HEK293 (cell line): ENCODE results near the gene PLXNA2.
A peak's percentile ranks its signal among the peaks of the same experiment; 100 is the strongest.

ENCODE experiments used
- CTCF ChIA-PET: fragments of 350-600 bp; formaldehyde crosslinking; extraction: SDS; loops from one replicate; lab custom pipeline; 2021; ENCODE audit warnings: antibody characterized with exemption; lab: Yijun Ruan, JAX
- POLR2A ChIA-PET: fragments of 300-600 bp; formaldehyde crosslinking; extraction: SDS; loops from one replicate; lab custom pipeline; 2020; ENCODE audit warnings: antibody characterized with exemption, inconsistent platforms; lab: Yijun Ruan, JAX
- H3K27ac ChIP-seq: fragments of 200-500 bp; sonication (Bioruptor generic); 2 replicates; pipeline ENCODE4 v1.5.1; 2014; ENCODE audit warnings: low read depth, low read length, control low read depth, inconsistent platforms; ENCODE audit errors: extremely low read depth
- H3K36me3 ChIP-seq, 2 experiments: fragments of 200-500 bp in 1 of 2; sonication (Bioruptor generic) in 1 of 2; 1 replicate in 1 of 2; 2 replicates in 1 of 2; pipeline ENCODE4 v1.5.1; 2014 to 2017; ENCODE audit warnings: inconsistent platforms in 2 of 2, low read length in 2 of 2; ENCODE audit not compliant: control insufficient read depth in 2 of 2, insufficient read depth in 1 of 2
- H3K4me1 ChIP-seq: fragments of 200-500 bp; sonication (Bioruptor generic); 2 replicates; pipeline ENCODE4 v1.5.1; 2014; ENCODE audit warnings: mild to moderate bottlenecking, low read length, inconsistent platforms; ENCODE audit not compliant: control insufficient read depth, insufficient read depth
- H3K4me3 ChIP-seq: 2 replicates; pipeline ENCODE4 v1.5.1; 2011; ENCODE audit warnings: low read depth, mild to moderate bottlenecking, control low read depth, low read length, moderate library complexity
- H3K9me3 ChIP-seq: fragments of 200-500 bp; sonication (Bioruptor generic); 2 replicates; pipeline ENCODE4 v1.5.1; 2014; ENCODE audit warnings: low read depth, low read length, inconsistent platforms; ENCODE audit not compliant: control insufficient read depth, insufficient read depth
- GLI4 ChIP-seq: fragments of 450-650 bp; formaldehyde crosslinking; IDR thresholded peaks from 2 replicates; pipeline ENCODE4 v1.5.1; 2016; ENCODE audit warnings: missing biosample characterization, missing genetic modification characterization
- INSM2 ChIP-seq: fragments of 450-650 bp; formaldehyde crosslinking; IDR thresholded peaks from 2 replicates; pipeline ENCODE4 v1.5.1; 2016; ENCODE audit warnings: missing biosample characterization, missing genetic modification characterization
- KLF1 ChIP-seq: fragments of 450-650 bp; formaldehyde crosslinking; IDR thresholded peaks from 2 replicates; pipeline ENCODE4 v1.5.1; 2016; ENCODE audit warnings: missing biosample characterization, missing genetic modification characterization
- KLF16 ChIP-seq: fragments of 450-650 bp; formaldehyde crosslinking; IDR thresholded peaks from 2 replicates; pipeline ENCODE4 v1.5.1; 2017; ENCODE audit warnings: missing biosample characterization, missing genetic modification characterization
- MZF1 ChIP-seq: fragments of 450-650 bp; formaldehyde crosslinking; IDR thresholded peaks from 2 replicates; pipeline ENCODE4 v1.5.1; 2017; ENCODE audit warnings: missing biosample characterization, missing genetic modification characterization, borderline replicate concordance
- SETDB1 ChIP-seq: IDR thresholded peaks from one replicate; pipeline ENCODE4 v1.6.1; 2017; ENCODE audit warnings: mild to moderate bottlenecking, low read length, moderate library complexity, mixed read lengths; ENCODE audit not compliant: insufficient read length
- ZBTB11 ChIP-seq: fragments of 450-650 bp; formaldehyde crosslinking; conservative IDR thresholded peaks from 2 replicates; pipeline ENCODE4 v1.5.1; 2016; ENCODE audit warnings: low read depth, missing biosample characterization, missing genetic modification characterization
- ZBTB17 ChIP-seq: fragments of 450-650 bp; formaldehyde crosslinking; IDR thresholded peaks from 2 replicates; pipeline ENCODE4 v1.5.1; 2016; ENCODE audit warnings: missing biosample characterization, missing genetic modification characterization
- ZFP3 ChIP-seq: fragments of 450-650 bp; formaldehyde crosslinking; IDR thresholded peaks from 2 replicates; pipeline ENCODE4 v1.5.1; 2016; ENCODE audit warnings: low read depth, missing biosample characterization, missing genetic modification characterization
- ZNF132 ChIP-seq: fragments of 450-650 bp; formaldehyde crosslinking; IDR thresholded peaks from 2 replicates; pipeline ENCODE4 v1.5.1; 2017; ENCODE audit warnings: missing biosample characterization, missing genetic modification characterization, borderline replicate concordance
- ZNF133 ChIP-seq: fragments of 450-650 bp; formaldehyde crosslinking; IDR thresholded peaks from 2 replicates; pipeline ENCODE4 v1.5.1; 2016; ENCODE audit warnings: missing biosample characterization, missing genetic modification characterization
- ZNF350 ChIP-seq: fragments of 450-650 bp; formaldehyde crosslinking; IDR thresholded peaks from 2 replicates; pipeline ENCODE4 v1.5.0; 2017; ENCODE audit warnings: missing biosample characterization, mild to moderate bottlenecking, missing genetic modification characterization
- ZNF501 ChIP-seq: fragments of 450-650 bp; formaldehyde crosslinking; IDR thresholded peaks from 2 replicates; pipeline ENCODE4 v1.5.1; 2016; ENCODE audit warnings: missing biosample characterization, missing genetic modification characterization
- ZNF626 ChIP-seq: fragments of 450-650 bp; sonication (Bioruptor Pico); formaldehyde crosslinking; IDR thresholded peaks from 2 replicates; pipeline ENCODE4 v1.5.1; 2018; ENCODE audit warnings: missing biosample characterization, missing genetic modification characterization, inconsistent platforms
- ZNF664 ChIP-seq: fragments of 450-650 bp; formaldehyde crosslinking; IDR thresholded peaks from 2 replicates; pipeline ENCODE4 v1.5.1; 2016; ENCODE audit warnings: missing biosample characterization, missing genetic modification characterization
- ZNF747 ChIP-seq: fragments of 450-650 bp; formaldehyde crosslinking; IDR thresholded peaks from 2 replicates; pipeline ENCODE4 v1.5.1; 2016; ENCODE audit warnings: missing biosample characterization, missing genetic modification characterization
- ZNF792 ChIP-seq: fragments of 450-650 bp; formaldehyde crosslinking; IDR thresholded peaks from 2 replicates; pipeline ENCODE4 v1.5.1; 2016; ENCODE audit warnings: missing biosample characterization, missing genetic modification characterization
- ZNF837 ChIP-seq: fragments of 450-650 bp; formaldehyde crosslinking; IDR thresholded peaks from 2 replicates; pipeline ENCODE4 v1.5.1; 2016; ENCODE audit warnings: missing biosample characterization, missing genetic modification characterization
- ZSCAN23 ChIP-seq: fragments of 450-650 bp; formaldehyde crosslinking; IDR thresholded peaks from 2 replicates; pipeline ENCODE4 v1.5.1; 2016; ENCODE audit warnings: missing biosample characterization, missing genetic modification characterization
- TF ChIP-seq, protein P1 (sequence below): fragments of 450-650 bp; formaldehyde crosslinking; IDR thresholded peaks from 2 replicates; pipeline ENCODE4 v1.5.1; 2017; ENCODE audit warnings: missing biosample characterization, missing genetic modification characterization
- TF ChIP-seq, protein P2 (sequence below): fragments of 450-650 bp; formaldehyde crosslinking; IDR thresholded peaks from 2 replicates; pipeline ENCODE4 v1.5.1; 2017; ENCODE audit warnings: missing biosample characterization, missing genetic modification characterization

The PLXNA2 gene

GRCh38 chr1:208206092-208206698 is 38.0 kb downstream of the PLXNA2 start:
- TF ChIP-seq KLF16 (no peak), ZNF133 (tag by site-specific recombination) (peak; percentile 92), ZNF664 (tag by site-specific recombination) (peak; percentile 78), ZNF501 (tag by site-specific recombination) (0 out of 2 replicates have a peak, but pooled peaks have one; percentile 28)
- TF ChIP-seq, all 188 proteins: peak for 3
- ChIA-PET CTCF (interaction anchor here (0.5 to 1.4 kb wide), 5 partner anchors 32 to 205 kb away, joined by 3 to 6 read pairs (median 3); no protein-coding TSS in a partner anchor), POLR2A (no interaction called here)
- H3K4me1 ChIP-seq: peaks cover 15% of the 10 kb centered on the region
- H3K4me3 ChIP-seq: no peak overlapping the region
- no peaks in the 10 kb centered on the region for H3K9me3 ChIP-seq
- H3K36me3 ChIP-seq: peaks cover 0 to 16% of the 10 kb centered on the region in 2 experiments; a peak in 1 of 3 replicates
- H3K27ac ChIP-seq: no peak overlapping the region

- no peak for TF ChIP-seq MZF1 (tag by site-specific recombination)
- TF ChIP-seq, protein P1, sequence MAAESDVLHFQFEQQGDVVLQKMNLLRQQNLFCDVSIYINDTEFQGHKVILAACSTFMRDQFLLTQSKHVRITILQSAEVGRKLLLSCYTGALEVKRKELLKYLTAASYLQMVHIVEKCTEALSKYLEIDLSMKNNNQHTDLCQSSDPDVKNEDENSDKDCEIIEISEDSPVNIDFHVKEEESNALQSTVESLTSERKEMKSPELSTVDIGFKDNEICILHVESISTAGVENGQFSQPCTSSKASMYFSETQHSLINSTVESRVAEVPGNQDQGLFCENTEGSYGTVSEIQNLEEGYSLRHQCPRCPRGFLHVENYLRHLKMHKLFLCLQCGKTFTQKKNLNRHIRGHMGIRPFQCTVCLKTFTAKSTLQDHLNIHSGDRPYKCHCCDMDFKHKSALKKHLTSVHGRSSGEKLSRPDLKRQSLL (tag by site-specific recombination): no peak
- TF ChIP-seq ZSCAN23 (tag by site-specific recombination): no peak
- TF ChIP-seq ZNF132 (tag by site-specific recombination): no peak
- no peak for TF ChIP-seq ZNF350 (tag by site-specific recombination)
- TF ChIP-seq ZNF792 (tag by site-specific recombination): no peak
- TF ChIP-seq ZNF837 (tag by site-specific recombination): no peak
- TF ChIP-seq SETDB1: no peak
- no peak for TF ChIP-seq KLF1 (tag by site-specific recombination)
- no peak for TF ChIP-seq KLF16
- TF ChIP-seq ZFP3 (tag by site-specific recombination): no peak
- peaks cover 0 to 14% of the 10 kb centered on the region in 2 experiments; a peak in 1 of 3 replicates for H3K36me3 ChIP-seq
- H3K4me3 ChIP-seq: no peak overlapping the region
- ChIA-PET POLR2A (no interaction called here), CTCF (interaction anchor here (1.4 kb wide), 1 partner anchor 33 kb away, joined by 6 read pairs; no protein-coding TSS in a partner anchor)
- H3K9me3 ChIP-seq: no peaks in the 10 kb centered on the region
- peaks cover 17% of the 10 kb centered on the region for H3K4me1 ChIP-seq
- no peak overlapping the region; the same call in 1 of the 2 replicates for H3K27ac ChIP-seq
Measured at GRCh38 chr1:208205216-208206013, 38.8 kb downstream of the PLXNA2 start.

GRCh38 chr1:208204779-208205178 is 39.4 kb downstream of the PLXNA2 start:
- H3K9me3 ChIP-seq: no peaks in the 10 kb centered on the region
- H3K4me3 ChIP-seq: no peak overlapping the region
- TF ChIP-seq ZNF626 (tag by site-specific recombination) (no peak), GLI4 (tag by site-specific recombination) (no peak), INSM2 (tag by site-specific recombination) (no peak), ZNF747 (tag by site-specific recombination) (no peak), ZBTB11 (tag by site-specific recombination) (no peak), ZBTB17 (tag by site-specific recombination) (no peak)
- TF ChIP-seq, protein P2, sequence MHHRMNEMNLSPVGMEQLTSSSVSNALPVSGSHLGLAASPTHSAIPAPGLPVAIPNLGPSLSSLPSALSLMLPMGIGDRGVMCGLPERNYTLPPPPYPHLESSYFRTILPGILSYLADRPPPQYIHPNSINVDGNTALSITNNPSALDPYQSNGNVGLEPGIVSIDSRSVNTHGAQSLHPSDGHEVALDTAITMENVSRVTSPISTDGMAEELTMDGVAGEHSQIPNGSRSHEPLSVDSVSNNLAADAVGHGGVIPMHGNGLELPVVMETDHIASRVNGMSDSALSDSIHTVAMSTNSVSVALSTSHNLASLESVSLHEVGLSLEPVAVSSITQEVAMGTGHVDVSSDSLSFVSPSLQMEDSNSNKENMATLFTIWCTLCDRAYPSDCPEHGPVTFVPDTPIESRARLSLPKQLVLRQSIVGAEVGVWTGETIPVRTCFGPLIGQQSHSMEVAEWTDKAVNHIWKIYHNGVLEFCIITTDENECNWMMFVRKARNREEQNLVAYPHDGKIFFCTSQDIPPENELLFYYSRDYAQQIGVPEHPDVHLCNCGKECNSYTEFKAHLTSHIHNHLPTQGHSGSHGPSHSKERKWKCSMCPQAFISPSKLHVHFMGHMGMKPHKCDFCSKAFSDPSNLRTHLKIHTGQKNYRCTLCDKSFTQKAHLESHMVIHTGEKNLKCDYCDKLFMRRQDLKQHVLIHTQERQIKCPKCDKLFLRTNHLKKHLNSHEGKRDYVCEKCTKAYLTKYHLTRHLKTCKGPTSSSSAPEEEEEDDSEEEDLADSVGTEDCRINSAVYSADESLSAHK (tag by site-specific recombination): no peak
- peaks cover 0 to 8% of the 10 kb centered on the region in 2 experiments; a peak in 1 of 3 replicates for H3K36me3 ChIP-seq
- ChIA-PET POLR2A (no interaction called here), CTCF (no interaction called here)
- no peak overlapping the region for H3K27ac ChIP-seq
- peaks cover 17% of the 10 kb centered on the region for H3K4me1 ChIP-seq
